SK-N-SH (cell line): ENCODE data around the gene SRBD1. TPM values are rescaled to one million over a fixed set of nuclear protein-coding genes. Genes with fewer than 3 reads are reported as not detected.
A peak's percentile ranks its signal among the peaks of the same experiment; 100 is the strongest.

Source experiments
- CTCF ChIA-PET: fragments of 300-600, 350-600 bp; formaldehyde crosslinking; extraction: SDS; loops from one replicate; lab custom pipeline; 2021; lab: Yijun Ruan, JAX
- POLR2A ChIA-PET: fragments of 350-600 bp; sonication (Branson Sonifier 250); formaldehyde crosslinking; extraction: SDS; loops from one replicate; lab custom pipeline; 2020; ENCODE audit warnings: antibody characterized with exemption, inconsistent platforms; lab: Yijun Ruan, JAX
- DNase-seq: peaks from one replicate; pipeline ENCODE4 v3.0.0; 2012
- H2AFZ ChIP-seq: fragments of 200-600 bp; sonication (generic); 2 replicates; pipeline ENCODE4 v1.8.1; 2016; ENCODE audit warnings: antibody characterized with exemption, mild to moderate bottlenecking, low read depth
- H3F3A ChIP-seq: fragments of 200-600 bp; sonication (generic); replicated peaks from 2 replicates; pipeline ENCODE3; 2016; ENCODE audit warnings: antibody characterized with exemption, mild to moderate bottlenecking; ENCODE audit not compliant: insufficient read depth
- H3K27ac ChIP-seq, 2 experiments: fragments of 200-500 bp in 1 of 2; fragments of 200-600 bp in 1 of 2; sonication (Bioruptor generic) in 1 of 2; sonication (generic), shearing (Covaris generic) in 1 of 2; 2 replicates each; pipeline versions ENCODE4 v1.5.1 to v1.6.1; 2014 to 2016; ENCODE audit warnings: low read depth in 2 of 2, inconsistent platforms in 1 of 2, low read length in 1 of 2, mild to moderate bottlenecking in 1 of 2, mixed read lengths in 1 of 2
- H3K27me3 ChIP-seq: fragments of 200-600 bp; sonication (generic), shearing (Covaris generic); 2 replicates; pipeline ENCODE4 v1.6.1; 2016; ENCODE audit warnings: mixed run types; ENCODE audit not compliant: insufficient read depth
- H3K36me3 ChIP-seq, 2 experiments: fragments of 200-500 bp in 1 of 2; fragments of 200-600 bp in 1 of 2; sonication (Bioruptor generic) in 1 of 2; sonication (generic) in 1 of 2; replicated peaks in 1 of 2; 2 replicates each; pipeline versions ENCODE3 to v1.5.1; 2014 to 2016; ENCODE audit warnings: low read length in 1 of 2, mild to moderate bottlenecking in 1 of 2; ENCODE audit not compliant: insufficient read depth in 2 of 2, control insufficient read depth in 1 of 2
- H3K4me1 ChIP-seq, 2 experiments: fragments of 200-500 bp in 1 of 2; fragments of 200-600 bp in 1 of 2; sonication (Bioruptor generic) in 1 of 2; sonication (generic), shearing (Covaris generic) in 1 of 2; 2 replicates each; pipeline versions ENCODE4 v1.5.1 to v1.6.1; 2014 to 2016; ENCODE audit warnings: low read depth in 1 of 2, low read length in 1 of 2, mixed run types in 1 of 2; ENCODE audit not compliant: insufficient read depth in 2 of 2, control insufficient read depth in 1 of 2
- H3K4me2 ChIP-seq: fragments of 200-600 bp; sonication (generic), shearing (Covaris generic); 2 replicates; pipeline ENCODE4 v1.6.1; 2017; ENCODE audit warnings: mixed run types
- H3K4me3 ChIP-seq, 2 experiments: fragments of 200-500 bp in 1 of 2; fragments of 200-600 bp in 1 of 2; sonication (Bioruptor generic) in 1 of 2; sonication (generic), shearing (Covaris generic) in 1 of 2; 2 replicates each; pipeline versions ENCODE4 v1.5.1 to v1.8.1; 2014 to 2016; ENCODE audit warnings: low read depth in 2 of 2, inconsistent platforms in 1 of 2, low read length in 1 of 2, mild to moderate bottlenecking in 1 of 2, mixed read lengths in 1 of 2, moderate library complexity in 1 of 2
- H3K79me2 ChIP-seq: fragments of 200-600 bp; sonication (generic); 2 replicates; pipeline ENCODE4 v1.8.1; 2017; ENCODE audit warnings: mild to moderate bottlenecking; ENCODE audit not compliant: insufficient read depth
- H3K9ac ChIP-seq: fragments of 200-600 bp; sonication (generic); 2 replicates; pipeline ENCODE4 v1.6.1; 2017; ENCODE audit warnings: mixed run types
- H3K9me2 ChIP-seq: fragments of 200-600 bp; sonication (generic); 2 replicates; pipeline ENCODE4 v1.6.1; 2017; ENCODE audit warnings: mixed run types
- H3K9me3 ChIP-seq: fragments of 200-600 bp; sonication (generic); 2 replicates; pipeline ENCODE4 v1.6.1; 2017; ENCODE audit warnings: mixed run types, mild to moderate bottlenecking, moderate library complexity
- H4K20me1 ChIP-seq: fragments of 200-600 bp; sonication (generic); 2 replicates; pipeline ENCODE4 v1.6.1; 2017; ENCODE audit warnings: mild to moderate bottlenecking, mixed run types; ENCODE audit not compliant: insufficient read depth
- CHD2 ChIP-seq: fragments of 150-350 bp; IDR thresholded peaks from 2 replicates; pipeline ENCODE4 v1.6.1; 2018; ENCODE audit warnings: low read length; ENCODE audit not compliant: partially characterized antibody
- ELF1 ChIP-seq: IDR thresholded peaks from 2 replicates; pipeline ENCODE4 v1.4.0; 2012
- EP300 ChIP-seq, 2 experiments: IDR thresholded peaks; 2 replicates each; pipeline versions ENCODE4 v1.4.0 to v1.6.1; 2012; ENCODE audit warnings: borderline replicate concordance in 1 of 2, low read depth in 1 of 2, low read length in 1 of 2
- FOSL2 ChIP-seq: IDR thresholded peaks from 2 replicates; pipeline ENCODE4 v1.4.0; 2012; ENCODE audit warnings: low read depth, mild to moderate bottlenecking, moderate library complexity, borderline replicate concordance
- FOXJ3 ChIP-seq: sonication (generic); formaldehyde crosslinking; IDR thresholded peaks from 2 replicates; pipeline ENCODE4 v1.5.1; 2020; ENCODE audit warnings: mild to moderate bottlenecking, missing genetic modification reagents
- GATA2 ChIP-seq: sonication (generic); formaldehyde crosslinking; IDR thresholded peaks from 2 replicates; pipeline ENCODE4 v1.5.0; 2020; ENCODE audit warnings: mild to moderate bottlenecking, missing genetic modification reagents
- JUND ChIP-seq: IDR thresholded peaks from 2 replicates; pipeline ENCODE4 v1.4.0; 2012
- MEF2A ChIP-seq: IDR thresholded peaks from 2 replicates; pipeline ENCODE4 v1.4.0; 2012; ENCODE audit warnings: low read depth, borderline replicate concordance
- MXI1 ChIP-seq: IDR thresholded peaks from 2 replicates; pipeline ENCODE4 v1.6.1; 2012; ENCODE audit warnings: mild to moderate bottlenecking, low read depth, low read length, improper control_type of control experiment
- NRF1 ChIP-seq: IDR thresholded peaks from 2 replicates; pipeline ENCODE4 v1.6.1; 2012; ENCODE audit warnings: low read depth, mild to moderate bottlenecking, low read length
- POLR2AphosphoS5 ChIP-seq: IDR thresholded peaks from 2 replicates; pipeline ENCODE4 v1.6.1; 2012; ENCODE audit warnings: low read depth, low read length
- RAD21 ChIP-seq: IDR thresholded peaks from 2 replicates; pipeline ENCODE4 v1.6.1; 2012; ENCODE audit warnings: mild to moderate bottlenecking, low read length
- RCOR1 ChIP-seq: fragments of 150-350 bp; IDR thresholded peaks from 2 replicates; pipeline ENCODE4 v1.6.1; 2017; ENCODE audit warnings: antibody characterized with exemption, low read length
- RFX5 ChIP-seq: IDR thresholded peaks from 2 replicates; pipeline ENCODE4 v1.6.1; 2012; ENCODE audit warnings: mild to moderate bottlenecking, improper control_type of control experiment, low read length
- RXRA ChIP-seq: IDR thresholded peaks from 2 replicates; pipeline ENCODE4 v1.4.0; 2012; ENCODE audit warnings: low read depth, mild to moderate bottlenecking, borderline replicate concordance
- SMC3 ChIP-seq: IDR thresholded peaks from 2 replicates; pipeline ENCODE4 v1.6.1; 2012; ENCODE audit warnings: low read depth, low read length, improper control_type of control experiment
- TCF12 ChIP-seq: IDR thresholded peaks from 2 replicates; pipeline ENCODE4 v1.4.0; 2012
- TEAD4 ChIP-seq: IDR thresholded peaks from 2 replicates; pipeline ENCODE4 v1.4.0; 2012; ENCODE audit warnings: mild to moderate bottlenecking, borderline replicate concordance; ENCODE audit not compliant: insufficient read depth
- YY1 ChIP-seq: IDR thresholded peaks from 2 replicates; pipeline ENCODE4 v1.4.0; 2012; ENCODE audit warnings: low read depth, mild to moderate bottlenecking
- WGBS: methylation state at CpG from one replicate; pipeline ENCODE4 v1.1.6; 2017; ENCODE audit warnings: low lambda C conversion rate; 5-methylcytosine and 5-hydroxymethylcytosine counted together
- polyA plus RNA-seq, 3 experiments: library from polyadenylated mRNA; depleted of rRNA; stranded (reverse); fragments of >200 nt; gene quantifications; 2 replicates each; pipeline ENCODE4 v1.2.3, GENCODE V29; 2012
- TF ChIP-seq, protein P1 (sequence below): fragments of 150-350 bp; IDR thresholded peaks from 2 replicates; pipeline ENCODE4 v1.6.1; 2016; ENCODE audit warnings: mild to moderate bottlenecking, low read depth, low read length
- TF ChIP-seq, protein P2 (sequence below): IDR thresholded peaks from 2 replicates; pipeline ENCODE4 v1.4.0; 2012; ENCODE audit warnings: low read depth, borderline replicate concordance
- TF ChIP-seq, protein P3 (sequence below): IDR thresholded peaks from 2 replicates; pipeline ENCODE4; 2012

SRBD1 gene
- polyA plus RNA-seq, 1 of the 3 experiments (the other 2 are of a cell fraction): 3.2 TPM

DNA sequence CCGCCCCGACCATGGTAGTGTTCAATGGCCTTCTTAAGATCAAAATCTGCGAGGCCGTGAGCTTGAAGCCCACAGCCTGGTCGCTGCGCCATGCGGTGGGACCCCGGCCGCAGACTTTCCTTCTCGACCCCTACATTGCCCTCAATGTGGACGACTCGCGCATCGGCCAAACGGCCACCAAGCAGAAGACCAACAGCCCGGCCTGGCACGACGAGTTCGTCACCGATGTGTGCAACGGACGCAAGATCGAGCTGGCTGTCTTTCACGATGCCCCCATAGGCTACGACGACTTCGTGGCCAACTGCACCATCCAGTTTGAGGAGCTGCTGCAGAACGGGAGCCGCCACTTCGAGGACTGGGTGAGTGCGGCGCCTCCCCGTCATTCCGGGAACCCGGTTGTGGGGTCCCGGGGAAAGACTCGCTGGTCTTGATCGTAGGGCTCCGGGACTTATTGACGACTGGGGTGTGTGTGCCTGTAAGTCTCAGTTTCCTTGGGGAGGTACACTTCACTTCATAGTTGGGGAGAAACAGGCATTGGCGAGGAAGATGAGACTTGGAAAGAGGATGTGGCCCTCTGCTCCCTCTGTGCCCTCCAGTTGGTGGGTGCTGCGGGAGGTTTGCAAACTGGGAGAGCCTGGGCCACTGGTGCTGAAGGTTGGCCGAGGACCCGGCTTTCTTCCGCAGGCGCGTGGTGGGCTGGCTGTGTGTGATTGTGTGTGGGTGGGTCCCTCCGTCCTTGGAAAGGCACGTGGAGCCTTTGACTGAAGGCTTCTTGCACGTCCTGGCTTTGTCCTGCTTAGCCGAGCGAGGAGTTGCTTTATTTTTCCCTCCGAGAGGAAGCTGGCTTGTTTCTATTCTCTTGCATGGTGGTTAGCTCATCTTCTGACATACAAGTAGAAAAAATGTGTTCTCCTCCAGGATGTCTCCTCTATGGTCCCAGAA is 41.3 kb upstream of the SRBD1 start:
- peak overlapping the region; percentile 82; the same call in 1 of the 2 replicates for H2AFZ ChIP-seq
- H3F3A ChIP-seq: no peaks in the 10 kb centered on the region
- peak overlapping the region; percentile 87 for H3K4me2 ChIP-seq
- POLR2A ChIA-PET: interaction anchor here (0.8 to 1.4 kb wide), 3 partner anchors 46 to 110 kb away, joined by 3 read pairs; no protein-coding TSS in a partner anchor
- no peaks in the 10 kb centered on the region for H3K9me3 ChIP-seq
- 45% methylated on average over 46 of the region's 53 CpGs for WGBS
- H3K79me2 ChIP-seq: peaks cover 37% of the 10 kb centered on the region
- H3K27ac ChIP-seq: peak overlapping the region; percentile 28 to 81; a peak in 2 of 4 replicates
- peak; percentile 43 for DNase-seq
- H3K9ac ChIP-seq: peak overlapping the region; percentile 81
- no peaks in the 10 kb centered on the region for H3K9me2 ChIP-seq
- no peaks in the 10 kb centered on the region for H3K36me3 ChIP-seq
- CTCF ChIA-PET: interaction anchor here (0.7 to 5.2 kb wide), 25 partner anchors 9 to 304 kb away, joined by 3 to 43 read pairs (median 4); no protein-coding TSS in a partner anchor
- H3K4me3 ChIP-seq: peak overlapping the region; percentile 87 to 88
- TF ChIP-seq CHD2 (no peak), MXI1 (peak; percentile 85)
- peaks cover 0 to 30% of the 10 kb centered on the region in 2 experiments; a peak in 2 of 4 replicates for H3K4me1 ChIP-seq
- no peaks in the 10 kb centered on the region for H3K27me3 ChIP-seq
- no peaks in the 10 kb centered on the region for H4K20me1 ChIP-seq

DNA sequence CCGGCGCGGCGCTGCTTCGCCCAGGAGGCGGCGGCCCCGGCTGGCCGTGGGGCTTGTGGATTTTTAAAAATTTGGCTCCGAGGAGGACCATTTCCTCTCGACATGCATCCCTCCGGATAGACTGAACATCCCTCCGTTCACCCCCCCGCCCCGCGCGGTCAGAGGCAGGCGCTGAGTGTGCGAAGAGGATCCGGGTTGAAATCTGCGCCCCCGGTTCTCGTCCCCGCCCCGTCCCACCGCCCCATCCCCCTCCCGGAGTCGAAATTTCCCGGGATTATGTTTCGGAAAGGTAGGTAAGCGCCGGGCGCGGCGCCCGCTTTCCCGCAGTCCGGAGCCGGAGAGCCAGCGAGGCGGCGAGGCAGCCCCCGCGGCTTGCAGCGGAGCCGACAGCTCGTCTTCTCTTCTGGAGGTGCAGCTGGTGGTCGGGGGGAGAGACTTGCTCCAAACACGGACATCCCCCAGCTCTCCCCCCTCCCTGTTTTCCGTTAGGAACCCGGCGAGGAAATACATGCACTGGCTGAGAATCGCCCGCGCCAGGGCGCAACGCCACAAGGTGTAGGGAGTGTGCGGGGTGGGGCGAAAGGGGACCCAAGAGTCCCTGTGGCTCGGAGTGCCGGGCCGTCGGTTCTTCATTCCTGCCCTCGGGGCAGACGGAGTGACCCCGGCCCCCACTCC is 40.5 kb upstream of the SRBD1 start, which contains the start of gene PRKCE:
Gene PRKCE, plus strand, starts transcription at position 261 of the 675 bp plus-strand sequence.
- Histone ChIP-seq H3K4me2 (peak within 1 kb of the TSS; percentile 95), H3K36me3 (no peaks in the 10 kb centered on the region), H3K27me3 (no peaks in the 10 kb centered on the region), H3K79me2 (peaks cover 37% of the 10 kb centered on the region), H3K27ac (peak within 1 kb of the TSS; percentile 81 to 88), H3F3A (no peaks in the 10 kb centered on the region), H3K4me1 (peaks cover 0 to 30% of the 10 kb centered on the region in 2 experiments; a peak in 2 of 4 replicates), H3K9me2 (no peaks in the 10 kb centered on the region), H3K9me3 (no peaks in the 10 kb centered on the region), H3K4me3 (peak within 1 kb of the TSS; percentile 87 to 88), H2AFZ (peak within 1 kb of the TSS; percentile 96), H3K9ac (peak within 1 kb of the TSS; percentile 81), H4K20me1 (no peaks in the 10 kb centered on the region)
- CTCF ChIA-PET: interaction anchor here (0.6 to 5.2 kb wide), 22 partner anchors 8 to 291 kb away, joined by 3 to 45 read pairs (median 4); no protein-coding TSS in a partner anchor
- WGBS: under 1% methylated on average over 37 of the region's 66 CpGs
- DNase-seq: peak; percentile 91
- POLR2A ChIA-PET: interaction anchor here (0.6 kb wide), 1 partner anchor 59 kb away, joined by 3 read pairs; no protein-coding TSS in a partner anchor
- TF ChIP-seq, protein P1, sequence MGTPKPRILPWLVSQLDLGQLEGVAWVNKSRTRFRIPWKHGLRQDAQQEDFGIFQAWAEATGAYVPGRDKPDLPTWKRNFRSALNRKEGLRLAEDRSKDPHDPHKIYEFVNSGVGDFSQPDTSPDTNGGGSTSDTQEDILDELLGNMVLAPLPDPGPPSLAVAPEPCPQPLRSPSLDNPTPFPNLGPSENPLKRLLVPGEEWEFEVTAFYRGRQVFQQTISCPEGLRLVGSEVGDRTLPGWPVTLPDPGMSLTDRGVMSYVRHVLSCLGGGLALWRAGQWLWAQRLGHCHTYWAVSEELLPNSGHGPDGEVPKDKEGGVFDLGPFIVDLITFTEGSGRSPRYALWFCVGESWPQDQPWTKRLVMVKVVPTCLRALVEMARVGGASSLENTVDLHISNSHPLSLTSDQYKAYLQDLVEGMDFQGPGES: no peak
- TF ChIP-seq POLR2AphosphoS5 (no peak), GATA2 (CRISPR knock-in tag) (no peak), SMC3 (no peak), YY1 (no peak; the same call in 1 of the 2 replicates), ELF1 (no peak), FOSL2 (no peak), FOXJ3 (CRISPR knock-in tag) (no peak), TEAD4 (no peak), NRF1 (no peak), RAD21 (peak; percentile 27), RCOR1 (no peak; the same call in 1 of the 2 replicates), CHD2 (peak; percentile 20), RXRA (no peak), RFX5 (no peak), MXI1 (peak; percentile 42; the same call in 1 of the 2 replicates), MEF2A (no peak), EP300 (IDR thresholded peaks at IDR 0.05; ENCODE audit: borderline replicate concordance in 1 of 2, low read depth in 1 of 2, low read length in 1 of 2) (no peak), TCF12 (0 out of 2 replicates have a peak, but pooled peaks have one; percentile 14), JUND (no peak)
- TF ChIP-seq, protein P2, sequence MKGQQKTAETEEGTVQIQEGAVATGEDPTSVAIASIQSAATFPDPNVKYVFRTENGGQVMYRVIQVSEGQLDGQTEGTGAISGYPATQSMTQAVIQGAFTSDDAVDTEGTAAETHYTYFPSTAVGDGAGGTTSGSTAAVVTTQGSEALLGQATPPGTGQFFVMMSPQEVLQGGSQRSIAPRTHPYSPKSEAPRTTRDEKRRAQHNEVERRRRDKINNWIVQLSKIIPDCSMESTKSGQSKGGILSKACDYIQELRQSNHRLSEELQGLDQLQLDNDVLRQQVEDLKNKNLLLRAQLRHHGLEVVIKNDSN: no peak
- TF ChIP-seq, protein P3, sequence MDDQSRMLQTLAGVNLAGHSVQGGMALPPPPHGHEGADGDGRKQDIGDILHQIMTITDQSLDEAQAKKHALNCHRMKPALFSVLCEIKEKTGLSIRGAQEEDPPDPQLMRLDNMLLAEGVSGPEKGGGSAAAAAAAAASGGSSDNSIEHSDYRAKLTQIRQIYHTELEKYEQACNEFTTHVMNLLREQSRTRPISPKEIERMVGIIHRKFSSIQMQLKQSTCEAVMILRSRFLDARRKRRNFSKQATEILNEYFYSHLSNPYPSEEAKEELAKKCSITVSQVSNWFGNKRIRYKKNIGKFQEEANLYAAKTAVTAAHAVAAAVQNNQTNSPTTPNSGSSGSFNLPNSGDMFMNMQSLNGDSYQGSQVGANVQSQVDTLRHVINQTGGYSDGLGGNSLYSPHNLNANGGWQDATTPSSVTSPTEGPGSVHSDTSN: no peak
